Measurements from ENCODE around the gene MRPL37. TPM values are rescaled to one million over a fixed set of nuclear protein-coding genes. Genes with fewer than 3 reads are reported as not detected.

The MRPL37 gene
- polyA plus RNA-seq, 3 donors = 7.5 to 47.8 (median 42.5) TPM

DNA sequence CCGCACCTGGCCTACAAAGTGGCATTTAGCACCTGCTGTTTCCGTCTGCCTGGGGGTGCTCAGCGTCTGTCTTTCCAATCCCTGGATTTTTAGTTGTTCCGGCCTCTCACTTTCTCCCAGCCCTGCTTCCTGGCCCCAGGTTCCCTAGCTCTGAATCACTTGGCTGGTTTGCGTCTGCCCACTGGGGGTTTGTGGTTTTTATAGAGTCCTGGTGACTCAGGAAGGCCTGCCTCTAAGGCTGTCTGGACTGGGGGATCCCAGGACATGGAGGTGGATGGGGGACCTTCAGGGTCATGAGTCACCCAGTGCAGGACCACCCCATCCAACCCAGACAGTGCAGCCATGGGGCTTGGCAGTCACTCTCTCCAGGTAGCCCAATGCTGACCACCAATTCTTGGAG lies 53.5 kb downstream of the MRPL37 start:
- intact Hi-C loops (cut with micrococcal nuclease) = no loop called here
- no peak overlapping the region for H3K4me3 Mint-ChIP-seq
- DNase-seq = peak in 1 of 3 donors; percentile 14
- H3K4me3 ChIP-seq (replicated peaks in 1 of 3; ENCODE audit: low read depth in 2 of 3, low read length in 3 of 3) = no peak overlapping the region
- peaks cover 0 to 6% (median 4%) of the 10 kb centered on the region in 3 donors for H3K27me3 Mint-ChIP-seq (ENCODE audit: low read depth in 3 of 3)
- peaks cover 16 to 27% of the 10 kb centered on the region in 2 donors for H3K36me3 Mint-ChIP-seq
- H3K9me3 Mint-ChIP-seq = peaks cover 0 to 2% (median 0%) of the 10 kb centered on the region in 7 donors
- H3K27ac Mint-ChIP-seq = no peak overlapping the region
- H3K4me1 Mint-ChIP-seq = peaks cover 15% of the 10 kb centered on the region
- 54% methylated on average over 4 of the region's 5 CpGs for WGBS (ENCODE audit: insufficient coverage)
- H2AFZ ChIP-seq (ENCODE audit: insufficient read depth, low read depth, low read length, poor library complexity, severe bottlenecking) = no peak overlapping the region
- TF ChIP-seq, protein P1, sequence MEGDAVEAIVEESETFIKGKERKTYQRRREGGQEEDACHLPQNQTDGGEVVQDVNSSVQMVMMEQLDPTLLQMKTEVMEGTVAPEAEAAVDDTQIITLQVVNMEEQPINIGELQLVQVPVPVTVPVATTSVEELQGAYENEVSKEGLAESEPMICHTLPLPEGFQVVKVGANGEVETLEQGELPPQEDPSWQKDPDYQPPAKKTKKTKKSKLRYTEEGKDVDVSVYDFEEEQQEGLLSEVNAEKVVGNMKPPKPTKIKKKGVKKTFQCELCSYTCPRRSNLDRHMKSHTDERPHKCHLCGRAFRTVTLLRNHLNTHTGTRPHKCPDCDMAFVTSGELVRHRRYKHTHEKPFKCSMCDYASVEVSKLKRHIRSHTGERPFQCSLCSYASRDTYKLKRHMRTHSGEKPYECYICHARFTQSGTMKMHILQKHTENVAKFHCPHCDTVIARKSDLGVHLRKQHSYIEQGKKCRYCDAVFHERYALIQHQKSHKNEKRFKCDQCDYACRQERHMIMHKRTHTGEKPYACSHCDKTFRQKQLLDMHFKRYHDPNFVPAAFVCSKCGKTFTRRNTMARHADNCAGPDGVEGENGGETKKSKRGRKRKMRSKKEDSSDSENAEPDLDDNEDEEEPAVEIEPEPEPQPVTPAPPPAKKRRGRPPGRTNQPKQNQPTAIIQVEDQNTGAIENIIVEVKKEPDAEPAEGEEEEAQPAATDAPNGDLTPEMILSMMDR (IDR thresholded peaks at IDR 0.05) = no peak
- no peaks in the 10 kb centered on the region for H3K9me3 ChIP-seq (replicated peaks in 1 of 2; ENCODE audit: control insufficient read depth in 1 of 2, insufficient read depth in 1 of 2, low read length in 2 of 2)
- H3K79me2 ChIP-seq (ENCODE audit: insufficient read depth, low read length) = no peaks in the 10 kb centered on the region
- no peak overlapping the region for H3K4me2 ChIP-seq (replicated peaks; ENCODE audit: extremely low read depth, low read length, poor library complexity, severe bottlenecking)
- no peak overlapping the region for H3K27ac ChIP-seq (ENCODE audit: low read depth in 1 of 2, low read length in 2 of 2)
- no peaks in the 10 kb centered on the region for H4K20me1 ChIP-seq (ENCODE audit: insufficient read depth, low read length)
- no peaks in the 10 kb centered on the region for H3K4me1 ChIP-seq (ENCODE audit: control insufficient read depth in 1 of 2, insufficient read depth in 2 of 2, low read length in 2 of 2)
- H3K27me3 ChIP-seq (ENCODE audit: control insufficient read depth in 2 of 2, insufficient read depth in 2 of 2, low read length in 2 of 2) = no peaks in the 10 kb centered on the region
- peaks cover 0 to 7% of the 10 kb centered on the region in 2 donors for H3K36me3 ChIP-seq (replicated peaks in 1 of 2; ENCODE audit: control insufficient read depth in 1 of 2, insufficient read depth in 2 of 2, low read length in 2 of 2)
- H3K9ac ChIP-seq (ENCODE audit: insufficient read depth, low read length, poor library complexity, severe bottlenecking) = no peak overlapping the region

DNA sequence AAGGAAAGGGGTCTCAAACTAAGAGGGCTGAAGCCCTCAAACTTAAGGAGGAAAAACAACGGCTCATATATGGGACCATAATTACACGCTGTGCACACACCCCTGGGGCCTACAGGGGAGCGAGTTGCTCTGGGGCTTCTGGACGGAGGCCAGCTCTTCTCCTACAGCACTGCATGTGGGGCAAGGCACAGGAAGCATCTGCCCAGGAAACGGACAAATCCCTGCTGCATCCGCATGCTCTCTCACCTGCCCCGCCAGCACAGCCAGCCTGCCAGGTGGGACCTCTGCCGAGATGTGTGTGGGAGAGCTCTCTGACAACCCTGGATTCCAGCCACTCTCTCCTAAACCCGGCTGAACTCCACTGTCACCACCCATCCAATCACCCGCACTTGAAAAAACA lies 54.1 kb downstream of the MRPL37 start:
- intact Hi-C loops (cut with micrococcal nuclease) = no loop called here
- Mint-ChIP-seq H3K27me3 (ENCODE audit: low read depth in 3 of 3) (peaks cover 0 to 6% (median 4%) of the 10 kb centered on the region in 3 donors), H3K27ac (peak overlapping the region in 2 of 7 donors; percentile 49 to 78), H3K4me3 (no peak overlapping the region), H3K4me1 (peaks cover 12% of the 10 kb centered on the region), H3K9me3 (peaks cover 0 to 2% (median 0%) of the 10 kb centered on the region in 7 donors), H3K36me3 (peaks cover 14 to 26% of the 10 kb centered on the region in 2 donors)
- no peaks in the 10 kb centered on the region for H3K79me2 ChIP-seq (ENCODE audit: insufficient read depth, low read length)
- no peaks in the 10 kb centered on the region for H3K27me3 ChIP-seq (ENCODE audit: control insufficient read depth in 2 of 2, insufficient read depth in 2 of 2, low read length in 2 of 2)
- no peak overlapping the region for H3K27ac ChIP-seq (ENCODE audit: low read depth in 1 of 2, low read length in 2 of 2)
- no peak overlapping the region for H3K4me2 ChIP-seq (replicated peaks; ENCODE audit: extremely low read depth, low read length, poor library complexity, severe bottlenecking)
- no peaks in the 10 kb centered on the region for H3K9me3 ChIP-seq (replicated peaks in 1 of 2; ENCODE audit: control insufficient read depth in 1 of 2, insufficient read depth in 1 of 2, low read length in 2 of 2)
- H3K9ac ChIP-seq (ENCODE audit: insufficient read depth, low read length, poor library complexity, severe bottlenecking) = no peak overlapping the region
- peaks cover 0 to 7% of the 10 kb centered on the region in 2 donors for H3K36me3 ChIP-seq (replicated peaks in 1 of 2; ENCODE audit: control insufficient read depth in 1 of 2, insufficient read depth in 2 of 2, low read length in 2 of 2)
- no peak for DNase-seq
- H3K4me1 ChIP-seq (ENCODE audit: control insufficient read depth in 1 of 2, insufficient read depth in 2 of 2, low read length in 2 of 2) = no peaks in the 10 kb centered on the region
- H3K4me3 ChIP-seq (replicated peaks in 1 of 3; ENCODE audit: low read depth in 2 of 3, low read length in 3 of 3) = no peak overlapping the region
- no peak overlapping the region for H2AFZ ChIP-seq (ENCODE audit: insufficient read depth, low read depth, low read length, poor library complexity, severe bottlenecking)
- TF ChIP-seq, protein P1 (IDR thresholded peaks at IDR 0.05) = no peak
- WGBS (ENCODE audit: insufficient coverage) = 5% methylated on average over 6 of the region's 10 CpGs
- no peaks in the 10 kb centered on the region for H4K20me1 ChIP-seq (ENCODE audit: insufficient read depth, low read length)
